Testis (tissue), 3 donors: ENCODE results near the gene GNAO1. TPM values are rescaled to one million over a fixed set of nuclear protein-coding genes. Genes with fewer than 3 reads are reported as not detected.

Source experiments
- DNase-seq: peaks from one replicate; pipeline ENCODE4 v3.0.0-alpha.2; 2019
- H3K27ac ChIP-seq, 2 donors: fragments of 200-600 bp; sonication (generic); one replicate each; pipeline ENCODE4 v1.5.1; 2019
- H3K27me3 ChIP-seq: fragments of 200-600 bp; sonication (generic); one replicate; pipeline ENCODE4 v1.5.1; 2019
- H3K36me3 ChIP-seq: fragments of 200-600 bp; sonication (generic); one replicate; pipeline ENCODE4 v1.5.1; 2017; ENCODE audit warnings: low read depth; ENCODE audit errors: missing control alignments
- H3K4me1 ChIP-seq: fragments of 200-600 bp; sonication (generic); one replicate; pipeline ENCODE4 v1.5.1; 2019
- H3K4me3 ChIP-seq, 2 donors: fragments of 200-600 bp; sonication (generic); one replicate each; pipeline ENCODE4 v1.5.1; 2017 to 2019
- H3K9me3 ChIP-seq: fragments of 200-600 bp; sonication (generic); one replicate; pipeline ENCODE4 v1.5.1; 2017
- POLR2A ChIP-seq: fragments of 450-650 bp; IDR thresholded peaks from one replicate; pipeline ENCODE4 v1.6.1; 2017; ENCODE audit warnings: antibody characterized with exemption, mild to moderate bottlenecking, moderate library complexity
- WGBS, 2 donors: methylation state at CpG; one replicate each; pipeline ENCODE4 v1.1.5; 2018; 5-methylcytosine and 5-hydroxymethylcytosine counted together
- intact Hi-C: fragments of 100-400 bp; cut with DNase I; formaldehyde crosslinking; loops from one replicate; pipeline ENCODE4 v1.15.1; 2023; ENCODE audit warnings: low total_unique reads
- polyA plus RNA-seq: library from polyadenylated mRNA; stranded (reverse); fragments of 350-450 nt; fragmentation: Illumina TruSeq; extraction: RNeasy Lipid Tissue Mini Kit (QIAGEN cat#74804); gene quantifications from one replicate; pipeline ENCODE4 v1.2.3, GENCODE V29; 2014; ENCODE audit warnings: low read depth, low replicate concordance; ENCODE audit not compliant: insufficient read depth
- total RNA-seq, 2 donors: library from RNA; depleted of rRNA; stranded (reverse); fragments of >200 nt; gene quantifications; one replicate each; pipeline ENCODE4 v1.2.3, GENCODE V29; 2016
- TF ChIP-seq, protein P1 (sequence below), 3 experiments: fragments of 450-650 bp in 2 of 3; fragments of 200-600 bp in 1 of 3; sonication (generic) in 1 of 3; IDR thresholded peaks; one replicate each; pipeline ENCODE4 v1.5.1; 2016 to 2019; ENCODE audit warnings: antibody characterized with exemption in 3 of 3, mild to moderate bottlenecking in 2 of 3, moderate library complexity in 1 of 3

Gene GNAO1
- total and polyA plus RNA-seq, 3 donors from 2014 or later = 28.6 to 37.1 (median 33.3) TPM

DNA sequence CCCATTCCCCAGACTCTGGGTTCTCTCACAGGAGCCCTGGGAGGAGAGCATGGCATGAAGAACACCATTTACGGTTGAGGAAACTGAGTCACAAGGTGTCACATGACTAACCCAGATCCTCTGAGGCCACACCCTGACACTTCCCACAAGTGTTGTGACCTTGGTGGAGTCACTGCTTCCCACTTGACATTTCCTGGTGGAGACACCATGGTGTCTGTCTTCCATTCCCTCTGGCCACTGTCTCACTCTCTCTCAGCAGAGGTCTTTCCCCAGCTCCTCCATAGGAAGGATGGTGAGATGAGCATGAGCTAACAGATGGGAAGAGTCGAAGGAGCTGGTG lies 116.2 kb downstream of the GNAO1 start:
- no peak for TF ChIP-seq POLR2A
- TF ChIP-seq, protein P1, sequence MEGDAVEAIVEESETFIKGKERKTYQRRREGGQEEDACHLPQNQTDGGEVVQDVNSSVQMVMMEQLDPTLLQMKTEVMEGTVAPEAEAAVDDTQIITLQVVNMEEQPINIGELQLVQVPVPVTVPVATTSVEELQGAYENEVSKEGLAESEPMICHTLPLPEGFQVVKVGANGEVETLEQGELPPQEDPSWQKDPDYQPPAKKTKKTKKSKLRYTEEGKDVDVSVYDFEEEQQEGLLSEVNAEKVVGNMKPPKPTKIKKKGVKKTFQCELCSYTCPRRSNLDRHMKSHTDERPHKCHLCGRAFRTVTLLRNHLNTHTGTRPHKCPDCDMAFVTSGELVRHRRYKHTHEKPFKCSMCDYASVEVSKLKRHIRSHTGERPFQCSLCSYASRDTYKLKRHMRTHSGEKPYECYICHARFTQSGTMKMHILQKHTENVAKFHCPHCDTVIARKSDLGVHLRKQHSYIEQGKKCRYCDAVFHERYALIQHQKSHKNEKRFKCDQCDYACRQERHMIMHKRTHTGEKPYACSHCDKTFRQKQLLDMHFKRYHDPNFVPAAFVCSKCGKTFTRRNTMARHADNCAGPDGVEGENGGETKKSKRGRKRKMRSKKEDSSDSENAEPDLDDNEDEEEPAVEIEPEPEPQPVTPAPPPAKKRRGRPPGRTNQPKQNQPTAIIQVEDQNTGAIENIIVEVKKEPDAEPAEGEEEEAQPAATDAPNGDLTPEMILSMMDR (IDR thresholded peaks at IDR 0.05) = no peak
- Histone ChIP-seq H3K36me3 (no peaks in the 10 kb centered on the region), H3K27ac (no peak overlapping the region), H3K9me3 (no peaks in the 10 kb centered on the region), H3K4me1 (peaks cover 13% of the 10 kb centered on the region), H3K4me3 (no peak overlapping the region), H3K27me3 (no peaks in the 10 kb centered on the region)
- WGBS, 2 donors = 94 to 95% methylated on average over 2 of the region's 2 CpGs
- DNase-seq = no peak
- intact Hi-C loops = no loop called here

DNA sequence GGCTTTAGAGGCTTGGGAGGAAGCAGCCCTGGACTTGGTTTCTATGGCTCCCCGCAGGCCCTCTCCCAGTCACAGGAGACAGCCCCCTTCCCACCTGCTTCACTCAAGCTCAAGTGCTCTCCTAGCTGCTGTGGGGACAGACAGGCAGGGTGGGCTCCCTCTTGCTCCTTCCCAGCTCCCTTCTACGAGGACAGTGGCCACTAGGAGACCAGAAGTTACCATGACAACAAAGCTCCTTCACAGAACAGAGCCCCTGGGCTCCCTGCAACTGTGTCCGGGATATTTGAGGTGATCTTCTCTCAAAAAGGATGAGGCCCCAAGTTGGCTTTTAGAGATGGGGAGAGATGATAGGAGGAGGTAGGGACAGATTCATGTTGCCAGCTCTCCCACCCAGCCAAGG lies 117.7 kb downstream of the GNAO1 start:
- DNase-seq = no peak
- H3K4me1 ChIP-seq = peaks cover 13% of the 10 kb centered on the region
- H3K27ac ChIP-seq = no peak overlapping the region
- no peak for TF ChIP-seq POLR2A
- TF ChIP-seq, protein P1 (IDR thresholded peaks at IDR 0.05) = no peak
- 84% methylated on average over 3 of the region's 3 CpGs; no CpG with 5 or more reads in 1 of the 2 donors for WGBS, 2 donors
- no peaks in the 10 kb centered on the region for H3K27me3 ChIP-seq
- H3K36me3 ChIP-seq = no peaks in the 10 kb centered on the region
- H3K4me3 ChIP-seq = no peak overlapping the region
- intact Hi-C loops = no loop called here
- no peaks in the 10 kb centered on the region for H3K9me3 ChIP-seq

- Histone ChIP-seq H3K4me1 (peaks cover 6% of the 10 kb centered on the region), H3K27ac (no peak overlapping the region), H3K4me3 (no peak overlapping the region), H3K27me3 (no peaks in the 10 kb centered on the region), H3K9me3 (no peaks in the 10 kb centered on the region), H3K36me3 (no peaks in the 10 kb centered on the region)
- TF ChIP-seq, protein P1 (IDR thresholded peaks at IDR 0.05) = no peak
- no peak for TF ChIP-seq POLR2A
- intact Hi-C loops = no loop called here
- 93 to 95% methylated on average over 2 of the region's 2 CpGs for WGBS, 2 donors
- DNase-seq = no peak
Measured at GRCh38 chr16:56310690-56311089, 119.4 kb downstream of the GNAO1 start.

GRCh38 chr16:56311208-56312027 lies 120.1 kb downstream of the GNAO1 start:
- TF ChIP-seq, protein P1 (IDR thresholded peaks at IDR 0.05) = no peak
- no peak for TF ChIP-seq POLR2A
- intact Hi-C loops = no loop called here
- Histone ChIP-seq H3K9me3 (no peaks in the 10 kb centered on the region), H3K27ac (no peak overlapping the region), H3K4me1 (no peaks in the 10 kb centered on the region), H3K36me3 (no peaks in the 10 kb centered on the region), H3K27me3 (no peaks in the 10 kb centered on the region), H3K4me3 (no peak overlapping the region)
- DNase-seq = no peak
- 87 to 95% methylated on average over 3 to 13 of the region's 13 CpGs for WGBS, 2 donors

DNA sequence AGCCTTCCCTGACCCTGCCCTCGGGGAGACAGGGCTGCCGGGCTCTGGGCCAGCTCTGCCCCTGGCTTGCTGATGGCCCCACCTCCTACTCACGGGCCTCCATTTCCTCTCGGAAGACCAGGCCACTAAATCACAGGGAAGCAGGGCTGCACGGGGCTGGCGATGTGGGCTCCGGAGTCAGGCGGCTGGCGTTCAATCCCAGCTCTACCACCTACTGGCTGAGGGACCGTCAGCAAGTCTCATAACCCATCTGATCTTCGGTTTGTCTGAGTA lies 120.7 kb downstream of the GNAO1 start:
- no peak for DNase-seq
- no peaks in the 10 kb centered on the region for H3K27me3 ChIP-seq
- WGBS, 2 donors = 72 to 77% methylated on average over 6 to 11 of the region's 11 CpGs
- no peaks in the 10 kb centered on the region for H3K36me3 ChIP-seq
- H3K27ac ChIP-seq = no peak overlapping the region
- no peaks in the 10 kb centered on the region for H3K9me3 ChIP-seq
- intact Hi-C loops = no loop called here
- no peak overlapping the region for H3K4me3 ChIP-seq
- no peak for TF ChIP-seq POLR2A
- TF ChIP-seq, protein P1 (IDR thresholded peaks at IDR 0.05) = no peak
- no peaks in the 10 kb centered on the region for H3K4me1 ChIP-seq
